Hepatocyte (in vitro differentiated cells): ENCODE data around the gene PHOX2B.

Experiments
- CTCF ChIP-seq: fragments of 200-600 bp; sonication (generic); IDR thresholded peaks from 2 replicates; pipeline ENCODE4 v1.5.1; 2016; ENCODE audit warnings: antibody characterized with exemption, mild to moderate bottlenecking; ENCODE audit not compliant: poor library complexity
- EZH2 ChIP-seq: fragments of 200-600 bp; sonication (generic); IDR thresholded peaks from 2 replicates; pipeline ENCODE4 v1.6.1; 2016; ENCODE audit warnings: antibody characterized with exemption, mild to moderate bottlenecking, borderline replicate concordance
- EZH2phosphoT487 ChIP-seq: fragments of 200-600 bp; sonication (generic); IDR thresholded peaks from one replicate; pipeline ENCODE4 v1.6.1; 2018; ENCODE audit warnings: antibody characterized with exemption, mild to moderate bottlenecking, low read depth, moderate library complexity; ENCODE audit not compliant: unreplicated experiment, severe bottlenecking

- TF ChIP-seq EZH2 (no peak), CTCF (no peak), EZH2phosphoT487 (no peak)
Observed at GRCh38 chr4:41715155-41715554, 33.4 kb downstream of the PHOX2B start.
